NB4 (cell line): Measurements from ENCODE around the gene IP6K1.

Source experiments
- DNase-seq: peaks from one replicate; pipeline ENCODE4 v3.0.0; 2010; ENCODE audit warnings: low read depth
- H3K4me3 ChIP-seq: one replicate; pipeline ENCODE4 v1.5.1; 2011; ENCODE audit warnings: mild to moderate bottlenecking, low read depth, low read length, moderate library complexity
- CTCF ChIP-seq: IDR thresholded peaks from one replicate; pipeline ENCODE4 v1.5.1; 2012; ENCODE audit warnings: low read depth, low read length
- MAX ChIP-seq: IDR thresholded peaks from 2 replicates; pipeline ENCODE4 v1.6.1; 2011; ENCODE audit warnings: low read depth, low read length
- MYC ChIP-seq: IDR thresholded peaks from 2 replicates; pipeline ENCODE4 v1.6.1; 2011; ENCODE audit warnings: low read depth, low read length
- POLR2A ChIP-seq: IDR thresholded peaks from 2 replicates; pipeline ENCODE4 v1.6.1; 2011; ENCODE audit warnings: mild to moderate bottlenecking; ENCODE audit not compliant: insufficient read length; ENCODE audit errors: extremely low read depth

IP6K1 gene

GRCh38 chr3:49723628-49724551 lies 62.5 kb downstream of the IP6K1 start, which contains the start of gene GMPPB:
Gene GMPPB, minus strand, starts transcription at chr3:49723951. Its CDS starts 225 bp downstream, at chr3:49723726.
- DNase-seq, result peak; percentile 98
- TF ChIP-seq MYC (0 out of 2 replicates have a peak, but pooled peaks have one; percentile 9), POLR2A (peak; percentile 51), CTCF (no peak)
- peak within 1 kb of the TSS; percentile 98 for H3K4me3 ChIP-seq

DNA sequence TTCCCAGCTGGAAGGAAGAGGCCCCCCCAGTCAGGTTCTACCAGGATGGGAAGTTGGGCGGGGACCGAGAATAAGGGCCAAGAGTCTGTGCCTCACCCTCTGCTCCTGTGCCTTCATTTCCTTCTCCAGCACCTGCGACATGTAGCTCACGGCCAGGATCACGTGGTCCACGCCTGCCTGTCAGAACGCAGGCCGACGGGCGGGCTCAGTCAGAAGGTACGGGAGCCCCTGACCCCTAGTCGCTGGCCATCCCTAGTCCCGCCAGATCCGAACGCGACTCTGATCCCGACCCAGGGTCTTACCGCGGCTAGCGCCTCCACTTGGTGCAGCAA lies 63.1 kb downstream of the IP6K1 start:
- no peak for TF ChIP-seq MYC
- TF ChIP-seq CTCF, result no peak
- TF ChIP-seq MAX, result peak; percentile 89
- peak overlapping the region; percentile 98 for H3K4me3 ChIP-seq
- peak; percentile 58 for DNase-seq

DNA sequence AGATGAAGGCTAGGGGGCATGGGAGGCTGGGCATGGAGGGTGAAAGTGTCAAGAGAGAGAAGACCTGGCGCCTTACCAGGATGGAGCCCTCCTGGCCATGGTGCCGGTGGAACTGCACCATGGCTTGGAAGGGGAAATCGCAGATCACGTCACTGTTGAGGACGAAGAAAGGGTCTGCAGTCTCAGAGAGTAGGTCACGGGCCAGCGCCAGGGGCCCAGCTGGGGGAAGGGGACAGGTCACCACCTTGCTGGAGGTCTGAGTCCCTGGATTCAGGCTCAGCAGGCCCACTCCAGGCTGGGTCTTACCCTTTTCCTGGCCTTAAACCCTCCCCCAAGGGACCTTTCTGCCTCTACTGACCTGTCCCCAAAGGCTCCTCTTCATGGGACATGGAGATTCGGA lies 63.4 kb downstream of the IP6K1 start:
- TF ChIP-seq POLR2A (no peak), CTCF (no peak), MYC (no peak), MAX (no peak)

GRCh38 chr3:49721896-49722781 lies 64.2 kb downstream of the IP6K1 start:
- DNase-seq, result no peak
- H3K4me3 ChIP-seq, result peak overlapping the region; percentile 98
- no peak for TF ChIP-seq POLR2A
- no peak for TF ChIP-seq MAX
- TF ChIP-seq MYC, result no peak
- no peak for TF ChIP-seq CTCF

More for the DNA sequence above, 63.4 kb downstream of the IP6K1 start:
- peak overlapping the region; percentile 98 for H3K4me3 ChIP-seq
- DNase-seq, result no peak

GRCh38 chr3:49721596-49721895 lies 64.8 kb downstream of the IP6K1 start:
- no peak for DNase-seq
- no peak overlapping the region for H3K4me3 ChIP-seq
- no peak for TF ChIP-seq MYC
- TF ChIP-seq CTCF, result no peak
- no peak for TF ChIP-seq MAX
- no peak for TF ChIP-seq POLR2A
